Lung (tissue), 12 donors: Measurements from ENCODE around the gene LTF. TPM values are rescaled to one million over a fixed set of nuclear protein-coding genes. Genes with fewer than 3 reads are reported as not detected.
A peak's percentile ranks its signal among the peaks of the same experiment; 100 is the strongest.
"Not testable (repeated sequence)": the region's sequence is repeated elsewhere in the genome, so short reads cannot be mapped to it uniquely, and the experiment has no call there.

Experiments used
- ATAC-seq: fragments of 200-7000 bp; cut with Tn5 transposase; one replicate; pipeline ENCODE4 v1.9.1; 2020; ENCODE audit warnings: moderate number of reproducible peaks; ENCODE audit not compliant: insufficient read depth, low FRiP score
- DNase-seq, 3 donors: peaks; one replicate each; pipeline ENCODE4 v3.0.0-alpha.2; 2013 to 2017
- H3K27ac ChIP-seq, 2 donors: one replicate each; pipeline ENCODE4 v1.5.1; 2013; ENCODE audit warnings: mild to moderate bottlenecking in 2 of 2, moderate library complexity in 2 of 2, control low read depth in 1 of 2, inconsistent platforms in 1 of 2, low read depth in 1 of 2, low read length in 1 of 2
- H3K27me3 ChIP-seq, 3 donors: one replicate each; pipeline ENCODE4 v1.5.1; 2013; ENCODE audit warnings: low read length in 2 of 3; ENCODE audit not compliant: control insufficient read depth in 3 of 3, insufficient read depth in 3 of 3
- H3K36me3 ChIP-seq, 4 donors: one replicate each; pipeline ENCODE4 v1.5.1; 2013; ENCODE audit warnings: low read length in 4 of 4, mild to moderate bottlenecking in 1 of 4, moderate library complexity in 1 of 4; ENCODE audit not compliant: control insufficient read depth in 4 of 4, insufficient read depth in 4 of 4
- H3K4me1 ChIP-seq, 5 donors: one replicate each; pipeline ENCODE4 v1.5.1; 2013; ENCODE audit warnings: low read length in 5 of 5, mild to moderate bottlenecking in 2 of 5, moderate library complexity in 1 of 5; ENCODE audit not compliant: control insufficient read depth in 5 of 5, insufficient read depth in 5 of 5
- H3K4me3 ChIP-seq: one replicate; pipeline ENCODE4 v1.5.1; 2013; ENCODE audit warnings: mild to moderate bottlenecking, control low read depth, moderate library complexity
- H3K9ac ChIP-seq, 2 donors: one replicate each; pipeline ENCODE4 v1.5.1; 2013; ENCODE audit warnings: low read length in 2 of 2, control low read depth in 1 of 2; ENCODE audit not compliant: insufficient read depth in 1 of 2
- H3K9me3 ChIP-seq, 4 donors: one replicate each; pipeline ENCODE4 v1.5.1; 2013; ENCODE audit warnings: low read length in 3 of 4, mild to moderate bottlenecking in 1 of 4, moderate library complexity in 1 of 4; ENCODE audit not compliant: control insufficient read depth in 4 of 4, insufficient read depth in 3 of 4
- CTCF ChIP-seq: IDR thresholded peaks from 2 replicates; pipeline ENCODE4 v1.5.1; 2012; ENCODE audit warnings: mild to moderate bottlenecking; ENCODE audit errors: control extremely low read depth, extremely low read depth
- WGBS, 2 donors: extraction: QIAGEN DNeasy Blood & Tissue Kit; methylation state at CpG; one replicate each; pipeline ENCODE4 v1.1.7; 2013; 5-methylcytosine and 5-hydroxymethylcytosine counted together
- polyA plus RNA-seq, 2 donors: library from polyadenylated mRNA; stranded (reverse); fragments of 200-250 nt; gene quantifications; one replicate each; pipeline ENCODE4 v1.2.1, GENCODE V29; 2013
- total RNA-seq, 2 donors: library from RNA; depleted of rRNA in 1 of 2; stranded (reverse); fragments of >200 nt in 1 of 2; gene quantifications; one replicate each; pipeline ENCODE4 v1.2.1, GENCODE V29; 2014 to 2021
- donor health status: control.
- donor health status: control.
- donor health status: Bipolar disorder and iron deficiency.
- donor health status: healthy.
- donor health status: DM: yes; HTN: yes; CAD: no.

Gene LTF
- total and polyA plus RNA-seq, 4 donors: 12.9 to 188 (median 101) TPM

GRCh38 chr3:46405301-46406019 lies 59.2 kb downstream of the LTF start:
- peak; percentile 30 to 80 (median 58) for DNase-seq
- no peak for TF ChIP-seq CTCF
- H3K9me3 ChIP-seq: no peaks in the 10 kb centered on the region
- H3K36me3 ChIP-seq: peaks cover 0 to 7% (median 0%) of the 10 kb centered on the region in 4 donors
- ATAC-seq: peak; percentile 55
- 18 to 39% methylated on average over 11 of the region's 11 CpGs for WGBS, 2 donors
- no peaks in the 10 kb centered on the region for H3K27me3 ChIP-seq
- peak overlapping the region in 1 of 2 donors; percentile 16 for H3K9ac ChIP-seq
- peaks cover 4 to 48% (median 22%) of the 10 kb centered on the region in 5 donors for H3K4me1 ChIP-seq
- H3K4me3 ChIP-seq: no peak overlapping the region
- peak overlapping the region in 1 of 2 donors; percentile 90 for H3K27ac ChIP-seq

GRCh38 chr3:46402902-46403301 lies 61.8 kb downstream of the LTF start:
- not testable (repeated sequence) for H3K9ac ChIP-seq, ATAC-seq, H3K27ac ChIP-seq, DNase-seq, H3K36me3 ChIP-seq, H3K4me3 ChIP-seq, H3K9me3 ChIP-seq, H3K27me3 ChIP-seq
- WGBS, 2 donors: 98% methylated on average over 4 of the region's 4 CpGs
- H3K4me1 ChIP-seq: peaks cover 0 to 50% (median 22%) of the 10 kb centered on the region in 5 donors

- no peaks in the 10 kb centered on the region for H3K36me3 ChIP-seq
- no peak overlapping the region for H3K27ac ChIP-seq
- no peak for DNase-seq
- H3K9ac ChIP-seq: no peak overlapping the region
- H3K4me3 ChIP-seq: no peak overlapping the region
- WGBS, 2 donors: 96 to 100% methylated on average over 2 of the region's 2 CpGs
- no peak for ATAC-seq
- H3K27me3 ChIP-seq: no peaks in the 10 kb centered on the region
- H3K4me1 ChIP-seq: peaks cover 0 to 37% (median 19%) of the 10 kb centered on the region in 5 donors
- H3K9me3 ChIP-seq: no peaks in the 10 kb centered on the region
- no peak for TF ChIP-seq CTCF
Observed at GRCh38 chr3:46401579-46401978, 63.1 kb downstream of the LTF start.

- no peak overlapping the region for H3K4me3 ChIP-seq
- no peaks in the 10 kb centered on the region for H3K9me3 ChIP-seq
- DNase-seq: no peak
- 88 to 96% methylated on average over 5 of the region's 5 CpGs for WGBS, 2 donors
- no peaks in the 10 kb centered on the region for H3K36me3 ChIP-seq
- no peak for ATAC-seq
- TF ChIP-seq CTCF: no peak
- no peak overlapping the region for H3K9ac ChIP-seq
- H3K4me1 ChIP-seq: peaks cover 0 to 30% (median 12%) of the 10 kb centered on the region in 5 donors
- no peaks in the 10 kb centered on the region for H3K27me3 ChIP-seq
- H3K27ac ChIP-seq: no peak overlapping the region
Observed at GRCh38 chr3:46400846-46401245, 63.9 kb downstream of the LTF start.
